Smooth muscle cell (in vitro differentiated cells): ENCODE measurements around the gene DIAPH1. TPM values are rescaled to one million over a fixed set of nuclear protein-coding genes. Genes with fewer than 3 reads are reported as not detected.

Source experiments
- DNase-seq: peaks from one replicate; lab custom pipeline; 2025; ENCODE audit not compliant: unreplicated experiment; lab: John Stamatoyannopoulos, UW
- H2AFZ ChIP-seq: fragments of 200-600 bp; sonication (generic); 2 replicates; pipeline ENCODE4 v1.6.0; 2016; ENCODE audit warnings: antibody characterized with exemption, low read depth, mild to moderate bottlenecking
- H3F3A ChIP-seq: fragments of 200-600 bp; sonication (generic); 2 replicates; pipeline ENCODE4 v1.6.0; 2017; ENCODE audit warnings: antibody characterized with exemption, low read depth
- H3K27ac ChIP-seq: fragments of 200-600 bp; sonication (generic); 2 replicates; pipeline ENCODE4 v1.5.1; 2016; ENCODE audit warnings: low read depth, mild to moderate bottlenecking
- H3K27me3 ChIP-seq: fragments of 200-600 bp; sonication (generic); 2 replicates; pipeline ENCODE4 v1.6.1; 2016; ENCODE audit warnings: low read depth, mild to moderate bottlenecking
- H3K36me3 ChIP-seq: fragments of 200-600 bp; sonication (generic); 2 replicates; pipeline ENCODE4 v1.5.1; 2016; ENCODE audit warnings: low read depth
- H3K4me1 ChIP-seq: fragments of 200-600 bp; sonication (generic); 2 replicates; pipeline ENCODE4 v1.5.1; 2016; ENCODE audit warnings: low read depth
- H3K4me2 ChIP-seq: fragments of 200-600 bp; sonication (generic); 2 replicates; pipeline ENCODE4 v1.6.0; 2016; ENCODE audit warnings: mild to moderate bottlenecking
- H3K4me3 ChIP-seq: fragments of 200-600 bp; sonication (generic); 2 replicates; pipeline ENCODE4 v1.5.1; 2016; ENCODE audit warnings: mild to moderate bottlenecking
- H3K79me2 ChIP-seq: fragments of 200-600 bp; sonication (generic); 2 replicates; pipeline ENCODE4 v1.6.0; 2016; ENCODE audit warnings: low read depth, mild to moderate bottlenecking
- H3K9ac ChIP-seq: fragments of 200-600 bp; sonication (generic); 2 replicates; pipeline ENCODE4 v1.6.0; 2016; ENCODE audit warnings: low read depth
- H3K9me3 ChIP-seq: fragments of 200-600 bp; sonication (generic); replicated peaks from 2 replicates; pipeline ENCODE4 v1.5.1; 2016; ENCODE audit warnings: low read depth
- H4K20me1 ChIP-seq: fragments of 200-600 bp; sonication (generic); 2 replicates; pipeline ENCODE4 v1.6.0; 2016; ENCODE audit warnings: low read depth
- WGBS: methylation state at CpG from one replicate; pipeline ENCODE4 v1.1.7; 2016; ENCODE audit warnings: low lambda C conversion rate; 5-methylcytosine and 5-hydroxymethylcytosine counted together
- polyA plus RNA-seq: library from polyadenylated mRNA; unstranded; fragments of >200 nt; fragmentation: Nextera tagmentation; extraction: Ambion mirVana; gene quantifications from 2 replicates; pipeline ENCODE4 v1.2.1, GENCODE V29; 2016
- total RNA-seq: library from RNA; depleted of rRNA; stranded (reverse); fragments of >200 nt; gene quantifications from 2 replicates; pipeline ENCODE4 v1.2.3, GENCODE V29; 2014
- TF ChIP-seq, protein P1 (sequence below): fragments of 200-600 bp; sonication (generic); IDR thresholded peaks from 2 replicates; pipeline ENCODE4 v1.5.1; 2017; ENCODE audit warnings: borderline replicate concordance, mild to moderate bottlenecking, antibody characterized with exemption; ENCODE audit not compliant: insufficient read depth, poor library complexity, severe bottlenecking

Gene DIAPH1
- total and polyA plus RNA-seq, 2 experiments from 2014 or later, result 15.4 to 26.7 TPM

DNA sequence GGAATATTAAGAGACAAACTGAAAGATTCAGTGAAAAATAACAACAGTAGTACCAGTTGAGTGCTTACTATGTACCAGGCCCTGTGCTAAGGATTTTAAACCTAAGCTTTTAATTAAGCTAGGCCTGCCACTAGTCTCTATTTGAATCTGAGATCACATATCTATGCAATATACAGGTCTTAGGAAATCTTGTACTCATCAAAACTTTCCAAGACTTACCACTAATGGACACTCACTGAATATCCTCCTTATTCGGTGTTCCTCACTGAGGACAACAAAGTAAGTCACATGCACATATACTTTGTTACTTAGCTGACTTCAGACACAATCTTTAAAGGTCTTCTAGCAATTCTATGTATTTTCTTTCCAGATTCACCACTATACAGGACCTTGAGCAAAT lies 32.6 kb downstream of the DIAPH1 start:
- Histone ChIP-seq H3K36me3 (peaks cover 4% of the 10 kb centered on the region), H3K27me3 (no peaks in the 10 kb centered on the region), H3K4me2 (no peak overlapping the region), H3K27ac (no peak overlapping the region), H2AFZ (no peak overlapping the region), H3F3A (no peaks in the 10 kb centered on the region), H4K20me1 (peaks cover 32% of the 10 kb centered on the region), H3K9ac (no peak overlapping the region), H3K4me1 (no peaks in the 10 kb centered on the region), H3K9me3 (no peaks in the 10 kb centered on the region), H3K4me3 (no peak overlapping the region), H3K79me2 (peaks cover 11% of the 10 kb centered on the region)
- 100% methylated on average over 1 of the region's 1 CpG for WGBS
- no peak for DNase-seq
- TF ChIP-seq, protein P1, sequence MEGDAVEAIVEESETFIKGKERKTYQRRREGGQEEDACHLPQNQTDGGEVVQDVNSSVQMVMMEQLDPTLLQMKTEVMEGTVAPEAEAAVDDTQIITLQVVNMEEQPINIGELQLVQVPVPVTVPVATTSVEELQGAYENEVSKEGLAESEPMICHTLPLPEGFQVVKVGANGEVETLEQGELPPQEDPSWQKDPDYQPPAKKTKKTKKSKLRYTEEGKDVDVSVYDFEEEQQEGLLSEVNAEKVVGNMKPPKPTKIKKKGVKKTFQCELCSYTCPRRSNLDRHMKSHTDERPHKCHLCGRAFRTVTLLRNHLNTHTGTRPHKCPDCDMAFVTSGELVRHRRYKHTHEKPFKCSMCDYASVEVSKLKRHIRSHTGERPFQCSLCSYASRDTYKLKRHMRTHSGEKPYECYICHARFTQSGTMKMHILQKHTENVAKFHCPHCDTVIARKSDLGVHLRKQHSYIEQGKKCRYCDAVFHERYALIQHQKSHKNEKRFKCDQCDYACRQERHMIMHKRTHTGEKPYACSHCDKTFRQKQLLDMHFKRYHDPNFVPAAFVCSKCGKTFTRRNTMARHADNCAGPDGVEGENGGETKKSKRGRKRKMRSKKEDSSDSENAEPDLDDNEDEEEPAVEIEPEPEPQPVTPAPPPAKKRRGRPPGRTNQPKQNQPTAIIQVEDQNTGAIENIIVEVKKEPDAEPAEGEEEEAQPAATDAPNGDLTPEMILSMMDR, result no peak

DNA sequence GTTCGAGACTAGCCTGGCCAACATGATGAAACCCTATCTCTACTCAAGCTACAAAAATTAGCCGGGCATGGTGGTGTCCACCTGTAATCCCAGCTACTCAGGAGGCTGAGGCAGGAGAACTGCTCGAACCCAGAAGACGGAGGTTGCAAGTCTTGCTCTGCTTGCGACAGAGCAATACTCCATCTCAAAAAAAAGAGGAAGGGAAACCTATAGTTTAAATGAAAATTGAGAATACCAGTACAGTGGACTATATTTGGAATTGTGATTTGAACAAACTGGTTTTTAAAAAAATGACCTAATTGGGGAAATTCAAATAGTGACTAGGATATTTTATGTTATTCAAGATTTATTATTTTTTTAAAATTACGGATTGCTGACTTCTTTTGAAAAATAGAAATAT lies 33.2 kb downstream of the DIAPH1 start:
- no peak overlapping the region for H2AFZ ChIP-seq
- H3K9me3 ChIP-seq, result no peaks in the 10 kb centered on the region
- H3K27ac ChIP-seq, result no peak overlapping the region
- TF ChIP-seq, protein P1, result no peak
- peaks cover 4% of the 10 kb centered on the region for H3K36me3 ChIP-seq
- no peaks in the 10 kb centered on the region for H3F3A ChIP-seq
- H3K27me3 ChIP-seq, result no peaks in the 10 kb centered on the region
- no peak for DNase-seq
- no peak overlapping the region for H3K4me3 ChIP-seq
- H3K9ac ChIP-seq, result no peak overlapping the region
- 87% methylated on average over 6 of the region's 6 CpGs for WGBS
- H4K20me1 ChIP-seq, result peaks cover 27% of the 10 kb centered on the region
- H3K4me2 ChIP-seq, result no peak overlapping the region
- H3K4me1 ChIP-seq, result no peaks in the 10 kb centered on the region
- peaks cover 10% of the 10 kb centered on the region for H3K79me2 ChIP-seq

DNA sequence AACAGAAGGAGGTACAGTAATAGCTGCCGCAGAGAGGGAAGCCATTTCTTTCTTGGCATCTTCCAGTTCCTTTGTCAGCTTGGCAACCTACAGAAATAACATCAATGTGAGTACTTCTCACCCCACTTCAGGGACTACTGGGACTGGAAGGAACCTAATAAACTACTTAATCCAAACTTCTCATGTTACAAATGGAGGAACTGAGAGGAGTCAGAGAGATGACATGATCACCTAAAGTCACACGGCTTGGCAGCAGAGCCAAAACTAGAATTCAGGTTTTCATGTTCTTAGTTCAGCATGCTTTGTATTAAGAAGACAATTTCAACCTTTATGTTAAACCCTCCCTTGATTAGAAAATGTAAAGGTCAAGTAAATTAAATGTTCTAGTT lies 44.7 kb downstream of the DIAPH1 start:
- DNase-seq, result no peak
- no peaks in the 10 kb centered on the region for H3K9me3 ChIP-seq
- no peak overlapping the region for H3K4me3 ChIP-seq
- WGBS, result 96% methylated on average over 2 of the region's 2 CpGs
- no peak overlapping the region for H3K9ac ChIP-seq
- no peak overlapping the region for H3K27ac ChIP-seq
- peaks cover 23% of the 10 kb centered on the region for H3K36me3 ChIP-seq
- H2AFZ ChIP-seq, result no peak overlapping the region
- TF ChIP-seq, protein P1, result no peak
- no peaks in the 10 kb centered on the region for H4K20me1 ChIP-seq
- H3K4me1 ChIP-seq, result no peaks in the 10 kb centered on the region
- H3F3A ChIP-seq, result no peaks in the 10 kb centered on the region
- H3K79me2 ChIP-seq, result no peaks in the 10 kb centered on the region
- H3K4me2 ChIP-seq, result no peak overlapping the region
- H3K27me3 ChIP-seq, result no peaks in the 10 kb centered on the region

DNA sequence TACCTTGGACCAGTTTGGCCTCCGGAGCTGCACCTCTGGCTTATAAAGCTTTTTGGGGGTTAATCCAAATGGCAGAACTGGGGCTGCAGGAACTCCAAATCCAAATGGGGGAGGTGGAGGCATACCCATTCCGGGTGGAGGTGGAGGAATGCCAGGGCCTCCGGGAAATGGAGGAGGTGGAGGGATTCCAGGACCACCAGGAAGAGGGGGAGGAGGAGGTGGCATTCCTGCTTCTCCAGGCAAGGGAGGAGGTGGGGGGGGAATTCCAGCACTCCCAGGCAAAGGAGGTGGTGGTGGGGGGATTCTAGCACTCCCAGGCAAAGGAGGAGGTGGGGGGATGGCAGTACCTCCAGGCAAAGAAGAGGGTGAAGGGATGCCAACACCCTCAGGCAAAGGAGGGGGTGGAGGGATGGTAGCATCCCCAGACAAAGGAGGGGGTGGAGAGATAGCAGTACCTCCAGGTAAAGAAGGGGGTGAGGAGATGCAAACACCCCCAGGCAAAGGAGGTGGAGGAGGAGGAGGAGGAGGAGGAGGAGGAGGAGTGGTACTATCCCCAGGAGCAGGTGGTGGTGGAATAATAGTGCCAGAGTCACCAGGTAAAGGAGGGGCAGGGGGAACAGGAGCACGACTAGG lies 45.2 kb downstream of the DIAPH1 start:
- H3K4me3 ChIP-seq, result no peak overlapping the region
- H4K20me1 ChIP-seq, result no peaks in the 10 kb centered on the region
- H3K9me3 ChIP-seq, result no peaks in the 10 kb centered on the region
- H3K4me2 ChIP-seq, result no peak overlapping the region
- TF ChIP-seq, protein P1, result no peak
- DNase-seq, result no peak
- 80% methylated on average over 4 of the region's 4 CpGs for WGBS
- no peak overlapping the region for H2AFZ ChIP-seq
- no peaks in the 10 kb centered on the region for H3K27me3 ChIP-seq
- no peaks in the 10 kb centered on the region for H3F3A ChIP-seq
- no peak overlapping the region for H3K9ac ChIP-seq
- peaks cover 19% of the 10 kb centered on the region for H3K36me3 ChIP-seq
- no peaks in the 10 kb centered on the region for H3K79me2 ChIP-seq
- no peaks in the 10 kb centered on the region for H3K4me1 ChIP-seq
- no peak overlapping the region for H3K27ac ChIP-seq
